GM19099 (cell line): Measurements from ENCODE around the gene GRIA4.

Experiments used
- POLR2A ChIP-seq: IDR thresholded peaks from 3 replicates; pipeline ENCODE4 v1.6.1; 2011; ENCODE audit warnings: low read depth; ENCODE audit not compliant: insufficient read length; ENCODE audit errors: extremely low read depth

GRIA4 gene

GRCh38 chr11:105738986-105739795 is 129.3 kb downstream of the GRIA4 start:
- no peak for TF ChIP-seq POLR2A

- TF ChIP-seq POLR2A, result no peak
Measured at GRCh38 chr11:105740164-105740903, 130.5 kb downstream of the GRIA4 start.

GRCh38 chr11:105741488-105742020 is 131.7 kb downstream of the GRIA4 start:
- no peak for TF ChIP-seq POLR2A

GRCh38 chr11:105754260-105754659 is 144.4 kb downstream of the GRIA4 start:
- TF ChIP-seq POLR2A, result no peak

- TF ChIP-seq POLR2A, result no peak
Measured at GRCh38 chr11:105754716-105755115, 144.8 kb downstream of the GRIA4 start.

DNA sequence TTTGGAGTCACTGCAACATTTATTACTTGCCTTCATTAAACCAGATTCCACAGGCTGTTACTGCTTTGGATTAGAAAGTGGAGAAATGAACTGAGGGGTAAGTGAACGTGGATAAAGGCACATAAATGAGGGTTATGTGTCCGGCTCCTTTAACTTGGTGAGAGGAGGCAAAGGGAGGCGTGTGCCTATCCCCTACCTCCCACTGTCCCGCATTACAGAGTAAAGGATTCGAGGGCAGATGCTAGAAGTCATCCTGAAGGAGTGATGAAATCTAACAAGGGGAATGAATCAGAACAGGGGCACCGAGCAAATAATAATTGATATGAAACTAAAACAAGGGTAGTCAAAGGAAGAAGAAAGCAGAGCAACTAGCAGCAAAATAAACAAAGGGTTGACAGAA is 147.2 kb downstream of the GRIA4 start:
- TF ChIP-seq POLR2A, result no peak

DNA sequence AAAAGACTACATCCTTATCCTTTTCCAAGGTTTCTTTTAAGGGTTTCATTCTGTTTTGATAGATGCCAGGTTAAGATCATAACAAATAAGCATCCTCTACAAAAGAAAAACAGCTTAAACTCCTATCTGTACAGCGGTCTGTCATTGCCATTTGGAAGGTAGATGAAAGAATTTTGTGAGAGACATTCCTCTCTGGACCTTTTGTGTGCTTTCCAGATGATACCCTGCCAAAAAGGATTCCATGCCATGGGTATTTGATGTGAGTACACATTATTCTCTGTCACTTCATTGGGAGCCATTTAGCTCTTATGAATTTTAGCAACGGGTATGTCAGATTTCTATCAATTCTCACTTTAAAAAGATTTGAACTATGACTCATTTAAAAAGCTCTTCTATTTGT is 153.7 kb downstream of the GRIA4 start:
- TF ChIP-seq POLR2A, result no peak

DNA sequence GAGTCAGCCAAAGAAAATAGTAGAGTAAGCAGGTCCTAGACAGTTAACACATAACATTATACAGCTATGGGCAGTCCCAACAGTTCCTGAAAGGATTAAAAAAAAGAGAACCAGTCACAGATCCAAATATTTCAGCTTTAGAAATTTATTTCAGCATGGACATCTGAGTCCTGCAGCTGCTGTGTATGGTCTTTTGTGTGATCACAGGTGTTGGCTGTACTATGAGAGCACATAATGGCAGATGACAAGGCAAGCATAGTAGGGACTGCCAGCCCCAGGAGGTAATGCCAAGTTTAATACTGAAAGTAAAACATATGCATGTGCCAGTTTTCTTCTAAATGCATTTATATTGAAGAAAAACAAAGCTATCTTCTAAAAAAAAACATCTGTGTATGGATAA is 158.1 kb downstream of the GRIA4 start:
- no peak for TF ChIP-seq POLR2A

- no peak for TF ChIP-seq POLR2A
Measured at GRCh38 chr11:105769627-105770026, 159.8 kb downstream of the GRIA4 start.

GRCh38 chr11:105774899-105775298 is 165.0 kb downstream of the GRIA4 start:
- TF ChIP-seq POLR2A, result no peak

DNA sequence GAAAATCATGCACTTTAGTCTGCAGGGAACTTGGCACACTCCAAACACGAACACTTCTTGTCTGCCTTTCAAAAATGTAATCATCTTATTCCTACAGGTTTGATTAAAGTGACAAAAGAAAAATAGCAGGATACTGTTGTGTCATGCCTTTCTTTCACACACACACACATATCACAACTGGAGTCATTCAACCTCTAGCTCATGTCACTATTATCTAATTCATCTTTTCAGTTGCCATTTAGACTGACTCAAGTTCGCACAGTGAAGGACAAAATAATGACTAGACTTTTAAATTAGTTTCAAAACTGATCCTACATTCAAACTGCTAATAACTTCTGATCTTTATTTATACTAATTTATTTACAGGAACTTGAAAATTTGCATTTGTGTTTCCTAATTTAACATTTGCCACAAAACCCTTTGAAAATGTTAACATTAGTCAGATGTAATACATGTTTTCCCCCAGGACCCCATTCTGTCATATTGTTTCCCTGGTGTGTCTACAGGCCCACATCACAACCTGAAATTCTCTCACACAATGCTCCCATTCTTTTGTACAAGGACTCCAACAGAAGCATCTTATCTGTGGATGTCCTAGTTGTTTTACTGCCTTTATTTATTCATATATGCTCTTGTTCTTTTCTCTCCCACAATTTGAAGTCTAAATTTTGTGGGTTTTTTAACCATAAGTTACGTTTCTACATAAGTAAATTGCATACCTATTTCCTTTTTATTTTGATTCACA is 171.1 kb downstream of the GRIA4 start:
- TF ChIP-seq POLR2A, result no peak

GRCh38 chr11:105781807-105782206 is 171.9 kb downstream of the GRIA4 start:
- TF ChIP-seq POLR2A, result no peak

- no peak for TF ChIP-seq POLR2A
Measured at GRCh38 chr11:105783216-105783615, 173.3 kb downstream of the GRIA4 start.

DNA sequence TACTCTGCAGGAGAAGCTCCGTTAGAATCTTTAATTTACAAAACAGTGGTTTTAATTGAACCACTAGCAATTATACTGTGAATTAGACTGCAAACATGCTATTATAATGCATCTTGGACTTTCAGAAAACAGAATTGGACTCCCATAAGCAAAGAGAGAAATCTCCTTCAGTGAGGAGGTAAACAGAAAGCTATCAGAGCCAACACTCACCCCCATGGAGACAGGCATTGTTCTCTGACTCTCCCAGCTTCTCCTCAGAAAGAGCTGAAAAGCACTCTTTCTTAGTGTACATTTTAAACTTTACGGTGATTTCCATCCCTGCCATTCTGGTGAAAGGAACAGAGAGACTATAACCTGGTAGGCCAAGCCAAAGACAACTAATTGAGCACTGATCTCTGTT is 176.9 kb downstream of the GRIA4 start:
- no peak for TF ChIP-seq POLR2A
